NCI-H82 (cell line): ENCODE measurements around the gene RBM23.
"Not testable (repeated sequence)": the region's sequence is repeated elsewhere in the genome, so short reads cannot be mapped to it uniquely, and the experiment has no call there.

Source experiments
- DNase-seq: peaks from one replicate; lab custom pipeline; 2025; lab: John Stamatoyannopoulos, UW

The RBM23 gene

DNA sequence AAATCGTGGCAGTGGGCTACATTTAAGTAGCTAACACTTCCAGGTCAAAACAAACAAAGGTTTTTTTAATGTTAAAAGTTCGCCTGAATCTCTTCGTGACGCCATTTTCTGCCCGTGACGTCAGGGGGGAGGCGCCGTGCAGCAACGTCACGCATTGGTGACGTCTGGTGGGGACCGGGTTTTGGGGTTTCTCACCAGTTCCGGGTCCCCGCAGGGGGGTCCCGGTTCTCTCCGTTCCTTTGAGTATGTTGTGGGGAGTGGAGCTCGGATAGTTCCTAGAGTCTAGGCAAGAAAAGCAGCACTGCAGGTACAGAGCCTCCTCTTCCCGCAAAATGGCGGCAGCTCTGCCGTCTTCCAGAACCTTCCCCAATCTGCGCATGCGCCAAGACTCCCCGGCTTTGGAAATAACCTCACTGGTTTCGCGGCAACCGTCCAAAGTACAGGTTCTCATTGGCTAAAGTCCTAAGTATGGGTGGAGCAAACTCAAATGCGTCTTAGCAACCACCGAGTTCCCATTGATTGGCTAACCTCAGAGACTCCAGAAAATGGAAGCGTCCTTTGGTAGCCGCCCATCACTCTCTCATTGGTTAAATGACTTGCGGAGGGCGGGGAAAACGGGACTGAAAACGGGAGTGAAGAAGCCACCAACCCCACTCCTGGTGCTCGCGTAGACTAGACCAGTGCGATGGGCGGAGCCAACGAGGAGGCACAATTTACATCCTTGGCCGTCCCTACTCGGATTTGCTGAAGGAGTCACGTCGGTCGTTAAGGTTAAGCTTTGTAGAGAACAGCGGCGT, at the start of gene RBM23:
Gene RBM23 (minus strand): TSS at position 346 of the 797 bp plus-strand sequence.
- DNase-seq, result peak; percentile 100

- DNase-seq, result no peak
These were observed 47.9 kb upstream of the RBM23 start for GRCh38 chr14:22966783-22967269.

DNA sequence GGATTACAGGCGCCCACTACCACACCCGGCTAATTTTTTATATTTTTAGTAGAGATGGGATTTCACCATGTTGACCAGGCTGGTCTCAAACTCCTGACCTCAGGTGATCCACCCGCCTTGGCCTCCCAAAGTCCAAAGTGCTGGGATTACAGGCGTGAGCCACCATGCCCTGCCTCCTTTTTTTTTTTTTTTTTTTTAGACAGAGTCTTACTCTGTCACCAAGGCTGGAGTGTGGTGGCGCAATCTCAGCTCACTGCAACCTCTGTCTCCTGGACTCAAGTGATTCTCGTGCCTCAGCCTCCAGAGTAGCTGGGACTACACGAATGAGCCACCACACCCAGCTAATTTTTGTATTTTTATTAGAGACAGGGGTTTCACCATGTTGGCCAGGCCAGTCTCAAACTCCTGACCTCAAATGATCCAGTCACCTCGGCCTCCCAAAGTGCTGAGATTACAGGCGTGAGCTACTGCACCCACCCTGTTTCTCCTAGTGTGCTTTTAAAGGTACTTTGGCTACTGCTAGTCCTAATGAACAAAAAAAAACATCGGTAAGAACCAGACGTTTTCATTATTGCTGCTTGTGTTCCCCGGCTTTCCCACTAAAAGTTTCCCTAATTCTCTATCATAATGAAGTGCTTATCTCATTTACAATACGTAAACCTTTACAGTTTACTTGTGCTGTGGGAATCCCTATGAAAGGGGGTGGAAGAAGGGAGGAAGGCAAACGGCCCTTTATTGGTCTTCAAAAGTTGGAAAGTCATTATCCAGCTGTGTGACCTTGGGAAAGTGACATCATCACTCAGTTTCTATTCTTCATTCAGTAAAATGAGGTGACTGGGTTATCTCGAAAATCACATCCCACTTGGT, 47.2 kb upstream of the RBM23 start:
- DNase-seq, result not testable (repeated sequence)

DNA sequence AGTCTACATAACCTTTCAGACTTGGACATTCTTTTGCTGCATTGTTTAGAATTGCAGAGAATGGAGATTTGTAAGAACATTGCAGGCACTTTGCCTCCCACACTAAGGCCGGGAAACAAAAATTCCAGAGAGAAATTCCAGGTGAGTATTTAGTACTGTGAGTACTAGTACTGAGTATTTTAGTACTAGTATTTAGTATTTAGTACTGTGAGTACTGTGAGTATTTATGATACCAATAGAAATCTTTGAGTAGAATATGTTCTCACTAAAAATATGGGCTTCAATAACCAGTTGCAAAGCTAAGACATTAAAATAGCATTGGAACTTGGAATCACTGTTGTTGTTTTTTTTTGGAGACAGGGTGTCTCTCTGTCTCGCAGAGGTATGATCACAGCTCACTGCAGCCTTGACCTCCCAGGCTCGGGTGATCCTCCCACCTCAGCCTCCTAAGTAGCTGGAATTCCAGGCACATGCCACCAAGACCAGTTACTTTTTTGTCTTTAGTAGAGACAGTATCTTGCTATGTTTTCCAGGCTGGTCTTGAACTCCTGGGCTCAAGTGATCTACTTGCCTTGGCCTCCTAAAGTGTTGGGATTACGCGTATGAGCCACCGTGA, 43.2 kb upstream of the RBM23 start:
- DNase-seq, result no peak

GRCh38 chr14:22955702-22956569, 37.0 kb upstream of the RBM23 start:
- DNase-seq, result no peak

DNA sequence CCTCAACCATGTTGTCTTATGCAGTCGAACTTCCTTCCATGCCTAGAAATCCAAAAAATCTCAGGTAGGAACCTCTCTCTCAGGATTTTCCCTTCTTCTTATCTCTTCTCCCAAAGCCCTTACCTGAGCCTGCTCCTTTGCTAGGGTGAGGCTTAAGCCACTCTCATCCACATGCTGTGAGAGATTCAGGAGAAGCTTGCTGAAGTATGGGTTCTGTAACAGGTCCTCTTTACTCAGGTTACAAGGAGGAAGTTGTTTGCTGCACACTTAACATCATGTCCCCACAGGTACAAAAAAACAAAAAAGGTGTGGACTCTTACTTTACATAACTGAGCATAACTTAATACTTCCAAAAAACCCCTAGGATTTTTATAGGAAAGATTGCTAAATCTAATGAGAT, 33.5 kb upstream of the RBM23 start:
- no peak for DNase-seq

- not testable (repeated sequence) for DNase-seq
These were observed 32.8 kb upstream of the RBM23 start for GRCh38 chr14:22951795-22952194.

- no peak for DNase-seq
These were observed 26.7 kb upstream of the RBM23 start for GRCh38 chr14:22945642-22946041.

GRCh38 chr14:22939684-22940083, 20.7 kb upstream of the RBM23 start:
- DNase-seq, result no peak

- DNase-seq, result no peak
These were observed 16.2 kb upstream of the RBM23 start for GRCh38 chr14:22935156-22935555.

- DNase-seq, result no peak
These were observed 13.2 kb upstream of the RBM23 start for GRCh38 chr14:22932146-22932545.

DNA sequence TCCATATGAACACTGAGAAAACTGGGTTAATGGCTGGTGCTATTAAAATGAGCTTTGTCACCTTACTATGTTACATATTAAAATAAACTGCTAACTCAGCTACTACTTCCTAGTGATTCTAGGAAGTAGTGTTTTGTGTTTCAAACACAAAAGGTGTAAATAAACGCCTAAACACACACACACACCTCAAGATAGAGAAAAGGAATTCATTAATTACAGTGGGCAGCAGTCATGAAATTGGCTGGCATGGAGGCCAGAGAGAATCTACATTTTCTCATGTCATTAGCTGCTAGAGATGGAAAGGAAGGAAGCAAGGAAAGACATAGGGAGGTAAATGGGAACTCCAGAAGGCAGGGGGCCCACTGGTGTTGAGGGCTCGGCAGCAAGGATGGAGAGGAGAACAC, 11.0 kb upstream of the RBM23 start:
- no peak for DNase-seq

DNA sequence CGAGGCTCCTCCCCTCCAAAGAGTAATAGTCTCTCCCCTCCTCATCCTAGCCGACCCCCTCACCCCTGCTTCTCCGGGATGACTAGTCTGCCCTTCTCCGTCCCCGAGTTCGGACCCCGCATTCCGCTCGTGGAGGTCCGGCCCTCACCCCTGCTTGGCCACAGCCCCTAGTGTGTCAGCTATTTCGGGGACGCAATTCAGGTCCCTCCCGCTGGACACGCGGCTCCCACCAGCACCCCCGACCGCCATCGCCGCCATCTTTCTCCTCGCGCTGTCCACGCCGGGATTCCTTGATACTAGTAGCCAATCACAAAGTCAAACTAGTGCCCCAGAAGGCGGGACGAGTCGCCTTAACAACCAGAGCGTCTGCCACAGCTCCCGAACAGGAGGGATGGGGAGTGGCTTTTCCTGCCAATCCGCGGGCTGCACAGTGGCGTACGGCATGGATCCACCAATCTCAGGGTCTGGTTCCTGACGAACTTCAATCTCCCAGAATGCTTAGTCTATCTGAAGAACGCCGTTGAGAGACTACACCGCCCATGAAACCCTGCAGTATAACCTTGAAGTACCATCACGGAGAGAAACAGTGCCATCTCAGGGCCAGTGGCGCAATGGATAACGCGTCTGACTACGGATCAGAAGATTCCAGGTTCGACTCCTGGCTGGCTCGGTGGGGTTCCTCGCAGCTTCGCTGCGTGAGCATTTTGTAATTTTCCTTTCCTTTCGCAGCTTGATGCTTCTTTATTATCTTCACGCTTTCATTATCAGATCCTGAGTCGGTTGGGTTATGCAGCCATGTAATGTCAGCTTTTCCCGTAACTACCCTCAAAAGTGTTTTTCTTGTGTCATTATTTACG, 10.4 kb upstream of the RBM23 start, which contains the start of gene PRMT5:
Gene PRMT5 (minus strand): TSS at position 273 of the 857 bp plus-strand sequence. CDS start 15 bp downstream, at position 258.
- peak; percentile 99 for DNase-seq

GRCh38 chr14:22928237-22929103, 9.5 kb upstream of the RBM23 start:
- peak; percentile 11 for DNase-seq

DNA sequence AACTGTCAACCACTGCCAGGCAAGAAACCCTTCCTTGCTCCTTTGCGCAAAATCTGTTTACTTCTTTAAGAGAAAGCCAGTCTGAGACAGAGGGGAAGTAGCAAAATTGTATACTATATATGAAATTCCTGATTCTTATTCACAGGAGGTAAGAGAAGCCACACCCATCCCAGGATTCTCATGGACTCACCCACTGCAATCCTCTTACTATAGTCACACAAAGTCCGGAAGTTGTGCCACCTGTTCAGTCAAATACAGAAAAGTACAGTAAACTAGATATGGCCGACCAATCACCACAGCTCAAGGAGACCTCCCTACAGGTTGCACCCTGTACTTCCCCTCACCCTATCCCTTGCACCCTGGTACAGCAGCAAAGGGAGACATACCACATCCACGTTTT, 7.4 kb upstream of the RBM23 start:
- no peak for DNase-seq

GRCh38 chr14:22925513-22925912, 6.6 kb upstream of the RBM23 start:
- no peak for DNase-seq

- no peak for DNase-seq
These were observed 4.8 kb upstream of the RBM23 start for GRCh38 chr14:22923746-22924145.

DNA sequence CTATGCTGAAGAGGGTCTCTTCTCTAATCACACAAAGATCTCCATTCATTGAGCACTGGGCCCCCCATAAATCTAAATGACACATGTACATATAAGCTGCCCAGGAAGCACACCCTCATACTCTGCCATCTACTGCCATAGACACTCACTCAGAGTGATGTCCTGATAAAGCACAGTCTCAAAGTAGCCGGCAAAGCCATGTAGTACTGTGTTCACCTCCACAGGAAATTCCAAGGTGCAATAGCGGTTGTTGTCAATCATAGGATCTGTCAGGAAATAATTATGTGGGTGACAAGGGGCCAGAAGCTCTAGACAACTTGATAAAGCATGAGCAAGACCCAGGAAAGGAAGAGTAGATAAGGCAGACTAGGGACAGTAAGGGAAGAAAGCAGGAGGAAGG, 3.3 kb upstream of the RBM23 start:
- no peak for DNase-seq

- DNase-seq, result peak; percentile 7
These were observed 1.7 kb upstream of the RBM23 start for GRCh38 chr14:22920697-22921096.

GRCh38 chr14:22919601-22919921, 612 bp upstream of the RBM23 start:
- DNase-seq, result no peak
